Measurements from ENCODE around the gene TIGD7.

TIGD7 gene

GRCh38 chr16:3328104-3328503 is 22.9 kb upstream of the TIGD7 start:
- no peak overlapping the region for H3K4me3 ChIP-seq (ENCODE audit: low read depth, low read length)
- no peak for TF ChIP-seq CTCF (IDR thresholded peaks at IDR 0.05; ENCODE audit: low read depth, low read length)

- no peak for TF ChIP-seq CTCF (IDR thresholded peaks at IDR 0.05; ENCODE audit: low read depth, low read length)
Measured at GRCh38 chr16:3327514-3327913, 22.3 kb upstream of the TIGD7 start.

GRCh38 chr16:3321816-3322215 is 16.6 kb upstream of the TIGD7 start:
- no peak overlapping the region for H3K4me3 ChIP-seq (ENCODE audit: low read depth, low read length)
- TF ChIP-seq CTCF (IDR thresholded peaks at IDR 0.05; ENCODE audit: low read depth, low read length), result no peak

More at GRCh38 chr16:3327514-3327913, 22.3 kb upstream of the TIGD7 start:
- H3K4me3 ChIP-seq (ENCODE audit: low read depth, low read length), result no peak overlapping the region

GRCh38 chr16:3317315-3317999 is 12.2 kb upstream of the TIGD7 start:
- TF ChIP-seq CTCF (IDR thresholded peaks at IDR 0.05; ENCODE audit: low read depth, low read length), result no peak
- no peak overlapping the region for H3K4me3 ChIP-seq (ENCODE audit: low read depth, low read length)

GRCh38 chr16:3311496-3311895 is 6.3 kb upstream of the TIGD7 start:
- TF ChIP-seq CTCF (IDR thresholded peaks at IDR 0.05; ENCODE audit: low read depth, low read length), result no peak

GRCh38 chr16:3306078-3306477 is 848 bp upstream of the TIGD7 start:
- H3K4me3 ChIP-seq (ENCODE audit: low read depth, low read length), result peak overlapping the region; percentile 77

More at GRCh38 chr16:3311496-3311895, 6.3 kb upstream of the TIGD7 start:
- no peak overlapping the region for H3K4me3 ChIP-seq (ENCODE audit: low read depth, low read length)

More at GRCh38 chr16:3306078-3306477, 848 bp upstream of the TIGD7 start:
- no peak for TF ChIP-seq CTCF (IDR thresholded peaks at IDR 0.05; ENCODE audit: low read depth, low read length)

All from WI38 (cell line).